GM18951 (cell line): ENCODE measurements around the gene MICAL3.

Experiments used
- POLR2A ChIP-seq: IDR thresholded peaks from 4 replicates; pipeline ENCODE4 v1.6.1; 2011; ENCODE audit warnings: mild to moderate bottlenecking; ENCODE audit not compliant: insufficient read length, insufficient read depth; ENCODE audit errors: extremely low read depth
- in situ Hi-C: fragments of 300-500 bp; cut with MboI; formaldehyde crosslinking; loops from one replicate; pipeline ENCODE4 v1.12.0; 2022; ENCODE audit warnings: low sequenced_read_pairs, mixed read lengths, inconsistent platforms; ENCODE audit not compliant: unreplicated experiment

The MICAL3 gene

GRCh38 chr22:17795661-17796548 is 228.5 kb downstream of the MICAL3 start:
- peak; percentile 46 for TF ChIP-seq POLR2A
- in situ Hi-C loops, result no loop called here

DNA sequence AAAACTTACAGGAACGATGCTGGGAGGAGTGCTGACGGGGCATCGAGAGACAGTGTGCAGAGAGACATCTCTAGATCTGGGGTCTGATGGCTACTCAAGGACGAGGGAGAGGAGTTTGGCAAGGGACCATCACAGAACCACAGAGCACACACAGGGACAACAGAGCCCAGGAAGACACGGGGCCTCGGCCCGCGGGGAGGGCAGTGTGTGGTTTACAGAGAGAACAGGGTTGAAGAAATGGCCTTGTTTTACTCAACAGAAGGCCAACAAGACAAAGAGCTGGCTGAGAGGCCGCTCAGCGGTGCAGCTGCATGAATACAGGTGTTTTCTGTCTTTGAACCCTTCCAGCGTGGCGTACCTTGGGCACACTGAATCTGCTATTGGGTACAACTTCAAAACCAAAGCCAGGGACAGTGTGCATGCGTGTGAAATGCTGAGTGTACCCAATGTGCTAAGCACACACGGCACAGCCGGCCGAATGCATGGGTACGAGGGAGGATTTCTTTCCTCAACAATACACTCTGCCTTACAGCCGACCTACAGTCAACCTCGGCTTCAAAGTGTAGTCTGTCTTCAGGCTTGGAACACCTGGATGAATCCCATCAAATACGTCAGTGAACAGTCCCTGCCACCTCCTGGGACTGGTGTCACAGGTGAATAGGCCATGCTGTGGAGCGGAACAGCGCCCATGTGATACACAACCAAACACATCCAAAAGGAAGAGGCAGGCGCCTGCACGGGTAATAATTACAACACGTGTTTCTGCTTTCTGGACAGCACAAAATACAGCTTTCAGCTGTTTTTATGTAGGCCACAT is 229.4 kb downstream of the MICAL3 start:
- in situ Hi-C loops, result no loop called here

GRCh38 chr22:17792854-17793434 is 231.4 kb downstream of the MICAL3 start:
- in situ Hi-C loops, result no loop called here
- TF ChIP-seq POLR2A, result no peak

More for the DNA sequence above, 229.4 kb downstream of the MICAL3 start:
- no peak for TF ChIP-seq POLR2A

- TF ChIP-seq POLR2A, result no peak
- in situ Hi-C loops, result no loop called here
These were observed 232.1 kb downstream of the MICAL3 start for GRCh38 chr22:17792299-17792698.

DNA sequence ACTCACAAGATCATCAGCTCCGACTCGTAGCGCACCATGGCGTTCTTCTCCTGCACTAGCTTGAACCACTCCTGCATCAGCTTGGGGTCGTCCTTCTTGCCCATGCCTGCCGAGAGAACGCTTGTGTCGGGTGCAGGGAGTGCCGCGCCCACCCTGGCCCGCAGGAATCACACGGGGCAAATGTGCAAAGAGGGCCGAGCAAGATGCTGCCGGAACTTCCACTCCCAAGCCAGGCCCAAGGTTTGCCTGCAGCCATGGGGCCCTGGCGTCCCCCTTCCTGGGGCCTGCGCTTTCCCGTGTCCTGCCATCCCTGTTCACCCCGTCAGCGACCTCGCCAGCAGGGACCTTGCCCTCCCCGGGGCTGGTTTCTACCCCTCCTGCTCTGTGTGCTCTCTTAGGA is 233.2 kb downstream of the MICAL3 start:
- TF ChIP-seq POLR2A, result no peak
- in situ Hi-C loops, result no loop called here

GRCh38 chr22:17789379-17790200 is 234.8 kb downstream of the MICAL3 start:
- in situ Hi-C loops, result no loop called here
- no peak for TF ChIP-seq POLR2A

DNA sequence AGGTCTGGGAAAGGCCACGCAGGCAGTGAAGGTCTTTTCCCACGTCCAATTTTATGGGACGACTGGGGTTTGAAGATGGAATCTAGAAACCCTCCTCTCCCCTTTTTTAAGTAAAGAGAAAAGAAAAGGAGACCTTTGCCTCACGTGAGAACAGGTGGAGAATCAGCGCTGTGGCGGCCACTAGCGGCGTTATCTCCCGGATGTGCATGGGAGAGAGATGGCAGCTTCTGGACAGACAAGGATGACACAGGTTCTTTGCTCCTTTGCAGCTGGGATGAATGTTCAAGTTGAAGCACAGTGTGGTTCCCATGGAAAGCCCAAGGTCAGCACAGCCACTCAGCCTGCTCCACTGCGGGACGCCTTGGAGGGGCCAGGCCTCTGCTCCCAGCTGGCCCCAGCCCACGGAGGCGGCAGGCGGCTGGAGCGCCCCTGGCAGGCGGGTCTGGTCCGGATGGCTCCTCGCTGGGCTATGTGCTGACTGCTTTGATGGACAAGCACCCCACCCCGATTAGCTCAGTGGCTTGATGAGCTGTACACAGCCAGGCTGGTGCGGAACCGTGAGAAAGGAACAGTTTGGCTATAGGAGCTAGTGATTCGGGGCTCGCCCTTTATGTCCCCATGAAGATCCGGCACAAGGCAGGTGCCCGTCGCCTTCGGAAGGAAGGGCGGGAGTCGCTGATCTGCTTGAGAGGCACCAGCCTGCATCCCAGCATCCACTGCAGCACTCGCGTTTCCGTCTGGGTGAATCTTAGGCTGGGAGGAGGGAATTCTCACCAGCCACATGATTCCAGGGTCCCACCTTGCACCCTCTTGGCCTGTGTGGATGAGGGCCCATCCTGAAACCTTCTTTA is 235.6 kb downstream of the MICAL3 start:
- in situ Hi-C loops, result no loop called here
- no peak for TF ChIP-seq POLR2A

DNA sequence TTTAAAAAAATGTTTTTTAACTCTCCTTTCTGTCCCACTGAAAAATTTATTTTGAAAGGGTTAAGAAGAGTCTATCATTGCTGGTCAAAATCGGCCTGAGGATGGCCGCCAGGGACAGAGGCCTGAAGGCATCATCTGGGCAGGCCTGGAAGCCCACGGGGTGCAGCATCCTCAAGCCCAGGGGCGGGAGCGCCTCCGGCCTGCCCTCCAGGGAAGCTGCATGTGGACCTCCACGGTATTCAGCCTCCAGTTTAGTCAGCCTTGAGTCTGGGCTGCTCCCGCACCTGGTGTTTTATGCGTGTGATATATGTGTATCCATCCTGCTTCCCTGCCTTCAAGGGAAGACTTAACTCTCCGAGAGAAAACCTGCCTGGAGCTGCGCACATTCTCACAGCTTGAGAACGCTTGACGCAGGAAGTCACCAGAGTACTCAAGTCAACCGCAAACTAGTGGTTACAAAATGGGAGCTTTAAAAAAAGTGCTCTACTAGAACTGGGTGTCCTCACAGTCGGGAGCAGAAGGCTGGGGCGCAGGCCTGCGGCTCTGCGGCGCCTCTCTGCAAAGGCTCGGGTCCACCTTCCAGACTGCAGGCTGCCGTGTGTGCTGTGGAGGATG is 236.5 kb downstream of the MICAL3 start:
- in situ Hi-C loops, result no loop called here
- TF ChIP-seq POLR2A, result no peak

DNA sequence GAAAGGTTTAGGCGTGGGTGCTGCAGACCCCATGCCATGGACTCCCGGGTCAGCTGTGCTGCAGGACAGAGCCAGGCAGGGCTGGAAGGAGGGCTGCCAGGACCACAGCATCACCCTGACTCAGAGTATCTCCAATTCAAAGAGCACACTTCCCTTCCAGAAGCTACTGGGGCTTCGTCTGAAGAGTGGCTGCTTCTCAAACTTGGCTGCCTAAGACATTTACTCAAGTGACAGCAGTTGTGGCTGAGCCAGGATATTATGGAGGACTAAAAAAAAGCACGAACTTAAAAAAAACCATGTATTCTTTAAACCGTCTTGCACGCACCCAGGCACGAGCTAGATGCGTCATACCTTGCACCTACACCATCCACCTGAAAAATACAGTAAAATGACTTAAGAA is 237.1 kb downstream of the MICAL3 start:
- TF ChIP-seq POLR2A, result no peak
- in situ Hi-C loops, result no loop called here

- TF ChIP-seq POLR2A, result no peak
- in situ Hi-C loops, result no loop called here
These were observed 237.8 kb downstream of the MICAL3 start for GRCh38 chr22:17786435-17787161.

- TF ChIP-seq POLR2A, result no peak
- in situ Hi-C loops, result no loop called here
These were observed 238.9 kb downstream of the MICAL3 start for GRCh38 chr22:17785185-17786184.
